ENCODE results near the gene THSD4.

GRCh38 chr15:71145648-71146047 is 30.4 kb downstream of the THSD4 start:
- TF ChIP-seq POLR2AphosphoS5 (IDR thresholded peaks at IDR 0.05; ENCODE audit: borderline replicate concordance, low read depth, low read length) (no peak), EZH2 (IDR thresholded peaks at IDR 0.05) (no peak)

Data from SK-N-MC (cell line).